ENCODE data around the gene FMNL2.

Gene FMNL2

GRCh38 chr2:152339556-152340286 lies 4.7 kb downstream of the FMNL2 start:
- no peak for DNase-seq

- DNase-seq: no peak
These were observed 7.5 kb downstream of the FMNL2 start for GRCh38 chr2:152342259-152343046.

- DNase-seq: no peak
These were observed 8.5 kb downstream of the FMNL2 start for GRCh38 chr2:152343426-152343825.

- peak; percentile 43 to 84 for DNase-seq
These were observed 9.7 kb downstream of the FMNL2 start for GRCh38 chr2:152344579-152345195.

- no peak for DNase-seq
These were observed 12.1 kb downstream of the FMNL2 start for GRCh38 chr2:152347076-152347475.

GRCh38 chr2:152348388-152348787 lies 13.4 kb downstream of the FMNL2 start:
- no peak for DNase-seq

- DNase-seq: no peak
These were observed 14.4 kb downstream of the FMNL2 start for GRCh38 chr2:152349416-152349815.

- no peak for DNase-seq
These were observed 15.2 kb downstream of the FMNL2 start for GRCh38 chr2:152350155-152350679.

GRCh38 chr2:152352616-152353015 lies 17.6 kb downstream of the FMNL2 start:
- no peak for DNase-seq

GRCh38 chr2:152353364-152353763 lies 18.4 kb downstream of the FMNL2 start:
- no peak for DNase-seq

- DNase-seq: no peak
These were observed 19.2 kb downstream of the FMNL2 start for GRCh38 chr2:152354069-152354755.

GRCh38 chr2:152354909-152355308 lies 19.9 kb downstream of the FMNL2 start:
- DNase-seq: no peak

- DNase-seq: no peak
These were observed 20.4 kb downstream of the FMNL2 start for GRCh38 chr2:152355409-152355831.

- DNase-seq: no peak
These were observed 24.8 kb downstream of the FMNL2 start for GRCh38 chr2:152359573-152360363.

GRCh38 chr2:152363936-152364335 lies 29.0 kb downstream of the FMNL2 start:
- no peak for DNase-seq

GRCh38 chr2:152367547-152368390 lies 32.8 kb downstream of the FMNL2 start:
- no peak for DNase-seq

- DNase-seq: no peak
These were observed 34.3 kb downstream of the FMNL2 start for GRCh38 chr2:152369176-152369860.

GRCh38 chr2:152370783-152371182 lies 35.8 kb downstream of the FMNL2 start:
- no peak for DNase-seq

- DNase-seq: no peak
These were observed 37.5 kb downstream of the FMNL2 start for GRCh38 chr2:152372438-152372984.

- DNase-seq: no peak
These were observed 40.2 kb downstream of the FMNL2 start for GRCh38 chr2:152375174-152375573.
